GM12874 (cell line): Measurements from ENCODE around the gene SOX1.

ENCODE experiments used
- CTCF ChIP-seq: IDR thresholded peaks from 2 replicates; pipeline ENCODE4 v1.5.1; 2011; ENCODE audit warnings: low read depth, mild to moderate bottlenecking, control low read depth, low read length, moderate library complexity; ENCODE audit not compliant: insufficient read depth

SOX1 gene

GRCh38 chr13:112111239-112111857 lies 44.4 kb downstream of the SOX1 start:
- no peak for TF ChIP-seq CTCF

GRCh38 chr13:112112534-112113276 lies 45.8 kb downstream of the SOX1 start:
- TF ChIP-seq CTCF: no peak

- TF ChIP-seq CTCF: no peak
Observed at GRCh38 chr13:112113348-112113747, 46.4 kb downstream of the SOX1 start.

- no peak for TF ChIP-seq CTCF
Observed at GRCh38 chr13:112113851-112114250, 46.9 kb downstream of the SOX1 start.

- TF ChIP-seq CTCF: no peak
Observed at GRCh38 chr13:112114391-112114790, 47.4 kb downstream of the SOX1 start.

- no peak for TF ChIP-seq CTCF
Observed at GRCh38 chr13:112115403-112116091, 48.6 kb downstream of the SOX1 start.

GRCh38 chr13:112116187-112116950 lies 49.4 kb downstream of the SOX1 start:
- TF ChIP-seq CTCF: no peak
